HCT116 (cell line): Measurements from ENCODE around the gene OR5K2. TPM values are rescaled to one million over a fixed set of nuclear protein-coding genes. Genes with fewer than 3 reads are reported as not detected.

Source experiments
- ATAC-seq: fragments of 200-7000 bp; cut with Tn5 transposase; 2 replicates; pipeline ENCODE4 v1.9.1; 2020; ENCODE audit warnings: mild to moderate bottlenecking, moderate library complexity
- BruUV-seq: library from RNA; stranded (reverse); fragments of 400-500 nt; replicated peaks from 2 replicates; lab custom pipeline; 2021; lab: Mats Ljungman, UMichigan
- CTCF ChIA-PET: fragments of 300-600 bp; sonication (Branson Sonifier 250); formaldehyde crosslinking; loops from one replicate; lab custom pipeline; 2021; ENCODE audit warnings: antibody characterized with exemption; lab: Charles Lee
- POLR2A ChIA-PET: fragments of 300-600, 350-600 bp; sonication (Branson Sonifier 250); formaldehyde crosslinking; loops from one replicate; lab custom pipeline; 2021; ENCODE audit warnings: antibody characterized with exemption; lab: Charles Lee
- RAD21 ChIA-PET, 2 experiments: fragments of 300-600 bp; sonication (Branson Sonifier 250); formaldehyde crosslinking; loops; one replicate each; lab custom pipeline; 2023; ENCODE audit warnings: low total read pairs in 2 of 2; ENCODE audit not compliant: uncharacterized antibody in 2 of 2, unreplicated experiment in 2 of 2, low non-redundant PET in 1 of 2; lab: Charles Lee
- DNase-seq: peaks from one replicate; pipeline ENCODE4 v3.0.0-alpha.2; 2010; ENCODE audit warnings: low read depth, low spot score
- H2AFZ ChIP-seq: fragments of 200-600 bp; shearing (Covaris generic), sonication (generic); 2 replicates; pipeline ENCODE4 v1.6.1; 2017; ENCODE audit warnings: low read depth, mixed run types, mixed read lengths, antibody characterized with exemption, low read length; ENCODE audit not compliant: poor library complexity, severe bottlenecking
- H3K27ac ChIP-seq: 2 replicates; pipeline ENCODE4 v1.5.1; 2012; ENCODE audit warnings: low read depth, low read length
- H3K27me3 ChIP-seq: fragments of 200-600 bp; sonication (generic); 2 replicates; pipeline ENCODE4 v1.6.1; 2016; ENCODE audit warnings: mixed run types, low read length, mixed read lengths; ENCODE audit not compliant: insufficient read depth
- H3K36me3 ChIP-seq, 2 experiments: fragments of 200-500 bp in 1 of 2; fragments of 200-600 bp in 1 of 2; sonication (Bioruptor generic) in 1 of 2; sonication (generic) in 1 of 2; 2 replicates each; pipeline versions ENCODE4 v1.5.1 to v1.6.1; 2014 to 2016; ENCODE audit warnings: low read length in 2 of 2, inconsistent platforms in 1 of 2, mixed read lengths in 1 of 2, mixed run types in 1 of 2; ENCODE audit not compliant: insufficient read depth in 2 of 2, control insufficient read depth in 1 of 2
- H3K4me1 ChIP-seq, 2 experiments: fragments of 200-600 bp in 1 of 2; sonication (generic) in 1 of 2; 2 replicates each; pipeline versions ENCODE4 v1.5.1 to v1.6.1; 2012 to 2017; ENCODE audit warnings: low read length in 2 of 2, inconsistent platforms in 1 of 2, mild to moderate bottlenecking in 1 of 2, mixed read lengths in 1 of 2, mixed run types in 1 of 2, moderate library complexity in 1 of 2; ENCODE audit not compliant: insufficient read depth in 2 of 2, control insufficient read depth in 1 of 2
- H3K4me2 ChIP-seq: fragments of 200-600 bp; sonication (generic); 2 replicates; pipeline ENCODE4 v1.6.1; 2017; ENCODE audit warnings: mixed run types, low read length, mixed read lengths
- H3K4me3 ChIP-seq, 2 experiments: fragments of 200-600 bp in 1 of 2; sonication (generic) in 1 of 2; replicated peaks in 1 of 2; 2 replicates each; pipeline ENCODE4 v1.5.1; 2011 to 2016; ENCODE audit warnings: low read length in 2 of 2, control low read depth in 1 of 2, low read depth in 1 of 2, mild to moderate bottlenecking in 1 of 2, mixed read lengths in 1 of 2, mixed run types in 1 of 2
- H3K79me2 ChIP-seq: fragments of 200-600 bp; sonication (generic); 2 replicates; pipeline ENCODE4 v1.6.1; 2017; ENCODE audit warnings: mild to moderate bottlenecking, mixed run types, low read length, moderate library complexity, mixed read lengths; ENCODE audit not compliant: insufficient read depth
- H3K9ac ChIP-seq: fragments of 200-600 bp; sonication (generic); 2 replicates; pipeline ENCODE4 v1.6.1; 2016; ENCODE audit warnings: low read length, mixed read lengths
- H3K9me2 ChIP-seq: fragments of 200-600 bp; sonication (generic), shearing (Covaris generic); 2 replicates; pipeline ENCODE4 v1.6.1; 2017; ENCODE audit warnings: mixed run types, mild to moderate bottlenecking, moderate library complexity; ENCODE audit not compliant: insufficient read depth
- H3K9me3 ChIP-seq, 2 experiments: fragments of 200-500 bp in 1 of 2; fragments of 200-600 bp in 1 of 2; sonication (Bioruptor generic) in 1 of 2; sonication (generic) in 1 of 2; 2 replicates each; pipeline ENCODE4 v1.6.1; 2014 to 2017; ENCODE audit warnings: low read length in 2 of 2, mixed read lengths in 2 of 2, inconsistent platforms in 1 of 2, low read depth in 1 of 2, mild to moderate bottlenecking in 1 of 2, mixed run types in 1 of 2, moderate library complexity in 1 of 2; ENCODE audit not compliant: control insufficient read depth in 1 of 2, insufficient read depth in 1 of 2
- H4K20me1 ChIP-seq: fragments of 200-600 bp; sonication (generic), shearing (Covaris generic); 2 replicates; pipeline ENCODE4 v1.6.1; 2017; ENCODE audit warnings: mixed run types, mild to moderate bottlenecking, moderate library complexity; ENCODE audit not compliant: insufficient read depth
- CBX3 ChIP-seq: IDR thresholded peaks from 2 replicates; pipeline ENCODE4 v1.6.1; 2012; ENCODE audit warnings: low read depth
- CEBPB ChIP-seq: IDR thresholded peaks from 2 replicates; pipeline ENCODE4 v1.6.1; 2012; ENCODE audit warnings: low read depth
- ELF1 ChIP-seq: IDR thresholded peaks from 2 replicates; pipeline ENCODE4 v1.6.1; 2012; ENCODE audit warnings: low read depth, borderline replicate concordance
- EZH2phosphoT487 ChIP-seq: fragments of 200-600 bp; IDR thresholded peaks from 2 replicates; pipeline ENCODE4 v1.6.1; 2018; ENCODE audit warnings: antibody characterized with exemption, borderline replicate concordance
- FOSL1 ChIP-seq: IDR thresholded peaks from 2 replicates; pipeline ENCODE4 v1.6.1; 2012; ENCODE audit warnings: low read depth
- JUND ChIP-seq: IDR thresholded peaks from 2 replicates; pipeline ENCODE4 v1.6.1; 2012
- POLR2A ChIP-seq: IDR thresholded peaks from 2 replicates; pipeline ENCODE4 v1.7.0; 2011; ENCODE audit warnings: borderline replicate concordance; ENCODE audit not compliant: insufficient read depth, insufficient read length; ENCODE audit errors: extremely low read depth
- POLR2AphosphoS5 ChIP-seq: IDR thresholded peaks from 2 replicates; pipeline ENCODE4 v1.6.1; 2011; ENCODE audit warnings: mild to moderate bottlenecking, low read depth, low read length, moderate library complexity
- RAD21 ChIP-seq: IDR thresholded peaks from 2 replicates; pipeline ENCODE4 v1.6.1; 2012; ENCODE audit warnings: low read depth, mild to moderate bottlenecking
- REST ChIP-seq: IDR thresholded peaks from 2 replicates; pipeline ENCODE4 v1.6.1; 2012; ENCODE audit warnings: low read depth
- SIN3A ChIP-seq: IDR thresholded peaks from 2 replicates; pipeline ENCODE4 v1.6.1; 2012; ENCODE audit warnings: low read depth
- SP1 ChIP-seq: IDR thresholded peaks from 2 replicates; pipeline ENCODE4 v1.6.1; 2012; ENCODE audit warnings: low read depth
- SRF ChIP-seq: IDR thresholded peaks from 2 replicates; pipeline ENCODE4 v1.6.1; 2012; ENCODE audit warnings: low read depth
- TCF7L2 ChIP-seq: IDR thresholded peaks from 2 replicates; pipeline ENCODE4 v1.7.0; 2011; ENCODE audit warnings: borderline replicate concordance, inconsistent platforms; ENCODE audit not compliant: insufficient read depth, insufficient read length; ENCODE audit errors: extremely low read depth
- YY1 ChIP-seq: IDR thresholded peaks from 2 replicates; pipeline ENCODE4 v1.6.1; 2011; ENCODE audit warnings: low read length, low read depth, moderate library complexity, mild to moderate bottlenecking; ENCODE audit not compliant: insufficient replicate concordance; ENCODE audit errors: extremely low read depth
- ZFX ChIP-seq: fragments of 450-650 bp; IDR thresholded peaks from 2 replicates; pipeline ENCODE4 v1.6.1; 2017
- ZNF274 ChIP-seq: fragments of 200-500 bp; sonication (Bioruptor generic); IDR thresholded peaks from 2 replicates; pipeline ENCODE4 v1.6.1; 2014; ENCODE audit warnings: mild to moderate bottlenecking, low read depth, low read length, inconsistent platforms
- intact Hi-C: fragments of 100-400 bp; cut with micrococcal nuclease; formaldehyde crosslinking; loops from 2 replicates; pipeline ENCODE4 v1.10.0; 2022
- total RNA-seq: library from RNA; stranded (reverse); gene quantifications from one replicate; pipeline ENCODE4 v1.2.1, GENCODE V29; 2021; ENCODE audit not compliant: unreplicated experiment
- TF ChIP-seq, protein P1 (sequence below): IDR thresholded peaks from 2 replicates; pipeline ENCODE4 v1.6.1; 2012

OR5K2 gene
- total RNA-seq, 1 experiment from 2014 or later = not detected

DNA sequence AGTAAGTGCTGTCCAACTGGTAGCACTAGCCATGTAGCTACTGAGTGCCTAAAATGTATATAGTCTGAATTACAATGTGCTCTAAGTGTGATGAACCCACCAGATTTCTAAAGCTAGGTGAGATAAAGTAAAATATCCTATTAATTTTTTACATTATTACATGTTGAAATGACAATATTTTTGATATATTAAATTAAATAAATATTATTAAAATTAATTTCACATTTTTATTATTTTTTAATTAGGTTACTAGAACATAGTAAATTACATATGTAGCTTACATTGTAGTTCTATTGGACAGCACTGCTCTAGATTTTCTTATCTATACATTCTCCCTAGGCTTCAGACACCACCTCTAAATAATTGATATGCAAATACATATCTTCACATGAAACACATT, 43.7 kb upstream of the OR5K2 start:
- H3K9me2 ChIP-seq = no peaks in the 10 kb centered on the region
- H3K79me2 ChIP-seq = no peaks in the 10 kb centered on the region
- ChIA-PET RAD21 (no interaction called here), POLR2A (no interaction called here), CTCF (no interaction called here)
- DNase-seq (no peak), ATAC-seq (no peak)
- H4K20me1 ChIP-seq = no peaks in the 10 kb centered on the region
- no peak overlapping the region for H3K4me3 ChIP-seq
- H3K9me3 ChIP-seq = no peaks in the 10 kb centered on the region
- H2AFZ ChIP-seq = no peak overlapping the region
- no peak overlapping the region for H3K9ac ChIP-seq
- TF ChIP-seq JUND = no peak
- no peak for TF ChIP-seq CBX3
- no peak for TF ChIP-seq FOSL1
- no peak for TF ChIP-seq RAD21
- TF ChIP-seq, protein P1, sequence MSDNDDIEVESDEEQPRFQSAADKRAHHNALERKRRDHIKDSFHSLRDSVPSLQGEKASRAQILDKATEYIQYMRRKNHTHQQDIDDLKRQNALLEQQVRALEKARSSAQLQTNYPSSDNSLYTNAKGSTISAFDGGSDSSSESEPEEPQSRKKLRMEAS = no peak
- TF ChIP-seq ZFX = no peak
- no peak for TF ChIP-seq TCF7L2
- no peak for TF ChIP-seq YY1
- no peak for TF ChIP-seq ZNF274
- TF ChIP-seq CEBPB = no peak
- no peak for TF ChIP-seq POLR2A
- TF ChIP-seq EZH2phosphoT487 = no peak
- no peak for TF ChIP-seq REST
- no peak for TF ChIP-seq SIN3A
- TF ChIP-seq SP1 = no peak
- no peak for TF ChIP-seq SRF
- TF ChIP-seq ELF1 = no peak
- no peak for TF ChIP-seq POLR2AphosphoS5
- no peaks in the 10 kb centered on the region for H3K27me3 ChIP-seq
- no peaks in the 10 kb centered on the region for H3K36me3 ChIP-seq
- BruUV-seq = no TSS peak
- no peak overlapping the region for H3K27ac ChIP-seq
- H3K4me2 ChIP-seq = no peak overlapping the region
- intact Hi-C loops = no loop called here
- H3K4me1 ChIP-seq = no peaks in the 10 kb centered on the region
